ENCODE results near the gene POLG. TPM values are rescaled to one million over a fixed set of nuclear protein-coding genes. Genes with fewer than 3 reads are reported as not detected.

The POLG gene
- total RNA-seq, 4 donors from 2014 or later = 40.5 to 57.3 (median 49.2) TPM

DNA sequence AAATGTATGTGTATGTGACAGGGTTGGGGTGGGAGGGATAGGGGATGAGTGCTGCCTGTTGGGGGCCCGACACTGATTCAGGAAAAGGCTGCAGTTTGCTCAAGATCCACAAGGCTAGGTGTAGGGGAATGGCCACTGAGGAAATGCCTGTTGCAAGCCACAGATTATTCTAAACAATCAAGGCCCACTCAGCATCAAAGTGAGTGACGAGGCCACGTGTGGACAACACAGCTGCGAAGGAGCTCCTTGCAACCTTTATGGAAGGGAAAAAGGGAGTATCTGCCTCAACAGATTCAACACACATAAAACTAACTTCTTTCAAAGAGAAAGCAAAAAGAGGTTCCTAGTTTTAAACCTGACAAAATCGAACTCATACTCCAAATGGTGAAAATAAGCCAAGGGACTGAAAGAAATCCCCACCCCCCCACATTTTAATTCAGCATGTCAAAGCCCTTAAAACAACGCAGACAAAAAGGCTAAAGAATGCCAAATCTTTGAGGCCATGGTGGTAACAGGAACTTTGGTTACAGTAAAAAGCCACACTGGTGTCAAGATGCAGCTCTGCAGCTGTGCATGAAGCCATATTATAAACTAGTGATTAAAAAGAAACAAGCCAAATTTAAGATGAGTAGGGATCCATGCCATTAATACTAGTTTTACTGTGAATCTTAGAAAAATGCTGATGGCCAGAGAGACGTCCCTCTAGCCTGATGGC, 3.6 kb downstream of the POLG start:
- TF ChIP-seq, protein P1, sequence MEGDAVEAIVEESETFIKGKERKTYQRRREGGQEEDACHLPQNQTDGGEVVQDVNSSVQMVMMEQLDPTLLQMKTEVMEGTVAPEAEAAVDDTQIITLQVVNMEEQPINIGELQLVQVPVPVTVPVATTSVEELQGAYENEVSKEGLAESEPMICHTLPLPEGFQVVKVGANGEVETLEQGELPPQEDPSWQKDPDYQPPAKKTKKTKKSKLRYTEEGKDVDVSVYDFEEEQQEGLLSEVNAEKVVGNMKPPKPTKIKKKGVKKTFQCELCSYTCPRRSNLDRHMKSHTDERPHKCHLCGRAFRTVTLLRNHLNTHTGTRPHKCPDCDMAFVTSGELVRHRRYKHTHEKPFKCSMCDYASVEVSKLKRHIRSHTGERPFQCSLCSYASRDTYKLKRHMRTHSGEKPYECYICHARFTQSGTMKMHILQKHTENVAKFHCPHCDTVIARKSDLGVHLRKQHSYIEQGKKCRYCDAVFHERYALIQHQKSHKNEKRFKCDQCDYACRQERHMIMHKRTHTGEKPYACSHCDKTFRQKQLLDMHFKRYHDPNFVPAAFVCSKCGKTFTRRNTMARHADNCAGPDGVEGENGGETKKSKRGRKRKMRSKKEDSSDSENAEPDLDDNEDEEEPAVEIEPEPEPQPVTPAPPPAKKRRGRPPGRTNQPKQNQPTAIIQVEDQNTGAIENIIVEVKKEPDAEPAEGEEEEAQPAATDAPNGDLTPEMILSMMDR (IDR thresholded peaks at IDR 0.05) = no peak
- TF ChIP-seq EP300 (IDR thresholded peaks at IDR 0.05) (no peak), POLR2AphosphoS5 (IDR thresholded peaks at IDR 0.05) (no peak), POLR2A (IDR thresholded peaks at IDR 0.05) (no peak)
- Histone ChIP-seq H3K27ac (no peak overlapping the region), H3K9me3 (no peaks in the 10 kb centered on the region), H3K27me3 (no peaks in the 10 kb centered on the region), H3K36me3 (peaks cover 0 to 76% of the 10 kb centered on the region in 2 donors), H3K4me3 (no peak overlapping the region), H3K4me1 (peaks cover 14 to 72% (median 33%) of the 10 kb centered on the region in 3 donors)
- 62 to 72% methylated on average over 5 to 7 of the region's 7 CpGs for WGBS, 2 donors (ENCODE audit: low coverage in 1 of 2)
- no peak for ATAC-seq

DNA sequence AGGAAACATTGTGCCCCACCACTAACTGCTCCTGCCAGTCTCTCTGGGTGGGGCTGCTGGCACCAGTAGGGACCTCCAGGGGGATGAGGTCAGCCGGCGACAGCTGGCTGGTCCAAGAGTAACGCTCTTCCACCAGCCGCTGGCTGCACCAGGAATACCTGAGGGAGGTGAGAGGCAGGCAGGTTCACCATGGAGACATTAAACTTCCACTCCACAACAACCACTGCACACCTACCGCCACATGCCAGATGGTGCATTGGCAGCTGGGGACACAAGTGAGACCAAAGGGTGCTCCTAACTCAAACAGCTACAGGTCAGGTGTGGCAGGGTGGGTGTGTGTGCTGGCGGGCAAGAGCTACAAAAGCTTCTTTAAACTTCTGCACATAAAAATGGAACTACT, 4.5 kb downstream of the POLG start:
- peaks cover 14 to 63% (median 33%) of the 10 kb centered on the region in 3 donors for H3K4me1 ChIP-seq
- peaks cover 0 to 85% of the 10 kb centered on the region in 2 donors for H3K36me3 ChIP-seq
- no peak for ATAC-seq

DNA sequence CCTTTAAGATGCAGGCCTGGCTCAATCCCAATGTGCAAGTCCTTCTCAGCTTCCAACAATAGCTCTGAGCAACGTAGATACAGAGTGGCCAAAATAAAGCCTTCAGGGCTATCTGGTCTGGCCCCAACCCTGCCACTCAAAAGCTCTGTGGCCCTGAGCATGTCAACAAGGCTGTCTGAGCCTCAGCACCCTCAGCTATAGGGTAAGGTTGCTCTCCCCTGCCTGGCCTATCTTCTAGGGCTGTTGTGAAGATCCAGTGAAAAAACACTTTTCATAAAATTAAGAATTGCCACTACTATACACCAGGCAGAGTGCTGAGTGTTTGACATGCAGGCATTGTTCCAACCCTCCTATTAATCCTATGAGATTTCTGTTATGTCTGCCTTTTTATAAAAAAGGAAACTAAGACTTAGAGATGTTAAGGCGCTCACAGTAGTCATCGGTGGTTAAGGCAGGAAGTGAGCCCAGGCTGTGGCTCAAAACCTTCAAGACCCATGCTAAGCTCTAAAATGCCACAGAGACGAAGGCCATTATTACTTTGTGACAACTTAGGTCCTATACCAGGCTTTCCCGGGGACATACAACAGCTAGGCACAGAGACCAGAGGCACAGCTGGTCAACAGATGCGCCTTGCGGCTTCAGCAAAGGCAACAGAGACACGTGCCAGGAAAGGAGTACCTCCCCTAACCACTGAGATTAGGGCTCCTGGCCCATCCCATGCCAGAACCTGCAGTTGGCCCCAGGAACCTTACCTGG, 5.1 kb downstream of the POLG start:
- no peak overlapping the region for H3K27ac ChIP-seq
- WGBS, 2 donors (ENCODE audit: low coverage in 1 of 2) = 61 to 65% methylated on average over 2 to 3 of the region's 8 CpGs

More for the DNA sequence above, 4.5 kb downstream of the POLG start:
- Histone ChIP-seq H3K9me3 (no peaks in the 10 kb centered on the region), H3K27me3 (no peaks in the 10 kb centered on the region), H3K4me3 (no peak overlapping the region), H3K27ac (no peak overlapping the region)
- TF ChIP-seq POLR2AphosphoS5 (IDR thresholded peaks at IDR 0.05) (no peak), POLR2A (IDR thresholded peaks at IDR 0.05) (no peak), EP300 (IDR thresholded peaks at IDR 0.05) (no peak)
- TF ChIP-seq, protein P1 (IDR thresholded peaks at IDR 0.05) = no peak
- 100% methylated on average over 1 of the region's 6 CpGs for WGBS, 2 donors (ENCODE audit: low coverage in 1 of 2)

DNA sequence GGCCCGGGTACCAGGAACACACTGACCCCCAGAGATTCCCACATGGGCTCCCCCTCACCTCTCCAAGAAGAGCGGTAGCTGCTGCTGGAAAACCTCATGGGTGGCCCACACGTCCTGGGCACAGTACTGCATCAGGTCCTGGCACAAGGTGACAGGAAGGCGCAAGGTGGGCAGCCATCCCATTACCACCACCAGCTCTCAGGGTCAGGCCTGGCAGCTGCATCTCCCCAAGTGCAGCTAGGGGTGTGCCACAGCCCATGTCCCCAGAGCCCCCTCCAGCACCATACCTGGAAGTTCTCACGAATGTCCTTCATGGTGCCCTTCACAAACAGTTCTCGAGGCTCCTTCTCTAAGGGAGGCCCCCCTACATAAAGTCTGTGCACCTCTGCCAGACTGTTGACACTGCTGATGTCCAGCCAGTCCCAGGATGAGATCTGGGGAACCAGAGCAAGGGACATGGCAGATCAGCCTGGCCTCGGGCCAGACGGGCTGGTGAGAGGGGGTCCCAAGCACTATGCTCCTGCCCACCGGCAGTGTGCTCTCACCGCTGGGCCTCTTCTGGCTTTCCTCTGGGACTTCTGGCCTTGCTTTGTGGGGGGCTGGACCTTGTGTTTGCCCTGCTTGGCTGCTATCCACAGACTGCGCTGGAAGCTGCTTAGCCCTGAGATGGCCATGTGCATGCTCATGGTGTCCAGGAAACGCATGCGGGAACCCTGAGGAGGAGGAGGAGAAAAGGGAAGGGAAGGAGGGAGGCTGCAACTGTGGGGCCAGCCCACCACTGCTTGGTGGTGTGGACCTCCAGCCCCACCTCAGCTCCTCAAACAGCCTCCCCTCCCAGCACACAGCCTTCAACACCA, 6.0 kb downstream of the POLG start:
- 63 to 80% methylated on average over 1 to 2 of the region's 13 CpGs for WGBS, 2 donors (ENCODE audit: low coverage in 1 of 2)
- Histone ChIP-seq H3K27me3 (no peaks in the 10 kb centered on the region), H3K4me3 (no peak overlapping the region), H3K9me3 (no peaks in the 10 kb centered on the region), H3K27ac (no peak overlapping the region), H3K36me3 (peaks cover 0 to 100% of the 10 kb centered on the region in 2 donors), H3K4me1 (peaks cover 14 to 57% (median 31%) of the 10 kb centered on the region in 3 donors)
- no peak for TF ChIP-seq EP300 (IDR thresholded peaks at IDR 0.05)
- no peak for TF ChIP-seq POLR2AphosphoS5 (IDR thresholded peaks at IDR 0.05)
- no peak for TF ChIP-seq POLR2A (IDR thresholded peaks at IDR 0.05)
- TF ChIP-seq, protein P1 (IDR thresholded peaks at IDR 0.05) = no peak
- ATAC-seq = no peak

More for the DNA sequence above, 5.1 kb downstream of the POLG start:
- no peak for TF ChIP-seq POLR2AphosphoS5 (IDR thresholded peaks at IDR 0.05)
- peaks cover 14 to 62% (median 33%) of the 10 kb centered on the region in 3 donors for H3K4me1 ChIP-seq
- H3K4me3 ChIP-seq = no peak overlapping the region
- ATAC-seq = no peak
- no peaks in the 10 kb centered on the region for H3K27me3 ChIP-seq
- H3K9me3 ChIP-seq = no peaks in the 10 kb centered on the region
- H3K36me3 ChIP-seq = peaks cover 0 to 91% of the 10 kb centered on the region in 2 donors

DNA sequence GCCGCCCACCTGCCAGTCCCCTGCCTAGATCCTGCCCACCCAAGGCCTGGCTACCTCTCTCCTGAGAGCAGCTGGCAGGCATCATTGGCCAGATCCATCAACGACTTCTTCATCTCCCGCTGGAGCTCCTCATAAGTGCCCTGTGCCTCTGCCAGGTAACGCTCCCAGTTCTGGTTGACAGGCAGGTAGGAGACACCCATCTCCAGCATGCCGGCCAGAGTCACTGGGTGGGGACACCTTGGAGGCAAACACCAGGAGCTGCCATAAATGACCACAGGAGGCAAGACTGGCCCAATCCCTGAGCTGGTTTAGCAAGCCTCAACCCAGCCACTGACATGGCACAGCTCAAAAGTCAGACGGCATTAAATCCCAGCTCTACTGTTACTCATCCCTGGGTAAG, 7.5 kb downstream of the POLG start:
- Histone ChIP-seq H3K27ac (no peak overlapping the region), H3K4me3 (no peak overlapping the region), H3K27me3 (no peaks in the 10 kb centered on the region), H3K4me1 (peaks cover under 1 to 41% (median 17%) of the 10 kb centered on the region in 3 donors), H3K36me3 (peaks cover 0 to 100% of the 10 kb centered on the region in 2 donors), H3K9me3 (no peaks in the 10 kb centered on the region)
- no peak for ATAC-seq
- no CpG with 5 or more reads among the region's 6 CpGs for WGBS, 2 donors (ENCODE audit: low coverage in 1 of 2)
- TF ChIP-seq, protein P1 (IDR thresholded peaks at IDR 0.05) = no peak
- TF ChIP-seq POLR2A (IDR thresholded peaks at IDR 0.05) (no peak), EP300 (IDR thresholded peaks at IDR 0.05) (no peak), POLR2AphosphoS5 (IDR thresholded peaks at IDR 0.05) (no peak)
